GM11168 (cell line): ENCODE data around the gene LCE3B.
"Not testable (repeated sequence)": the region's sequence is repeated elsewhere in the genome, so short reads cannot be mapped to it uniquely, and the experiment has no call there.

Source experiments
- in situ Hi-C: fragments of 300-500 bp; cut with MboI; formaldehyde crosslinking; loops from one replicate; pipeline ENCODE4 v1.12.0; 2022; ENCODE audit warnings: low sequenced_read_pairs; ENCODE audit not compliant: unreplicated experiment

The LCE3B gene

DNA sequence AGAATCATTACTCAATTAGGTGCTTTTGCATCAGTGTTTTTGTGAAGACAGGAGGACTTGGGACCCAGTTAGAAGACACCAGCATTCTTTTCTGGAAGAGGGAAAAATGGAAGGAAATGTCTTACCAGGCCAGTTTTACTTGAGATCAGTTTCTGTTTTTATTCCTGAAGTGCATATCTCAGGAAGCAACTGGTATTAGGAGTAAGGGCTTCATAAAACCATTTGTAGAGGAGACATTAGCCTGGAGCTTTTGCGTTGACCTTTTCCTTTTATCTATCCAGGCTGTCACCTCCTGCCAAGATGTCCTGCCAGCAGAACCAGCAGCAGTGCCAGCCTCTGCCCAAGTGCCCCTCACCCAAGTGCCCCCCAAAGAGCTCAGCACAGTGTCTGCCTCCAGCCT, at the start of gene LCE3B:
Gene LCE3B, plus strand, starts transcription at position 301 of the 400 bp plus-strand sequence. Its CDS starts 0 bp downstream, at position 301.
- in situ Hi-C loops: no loop called here

DNA sequence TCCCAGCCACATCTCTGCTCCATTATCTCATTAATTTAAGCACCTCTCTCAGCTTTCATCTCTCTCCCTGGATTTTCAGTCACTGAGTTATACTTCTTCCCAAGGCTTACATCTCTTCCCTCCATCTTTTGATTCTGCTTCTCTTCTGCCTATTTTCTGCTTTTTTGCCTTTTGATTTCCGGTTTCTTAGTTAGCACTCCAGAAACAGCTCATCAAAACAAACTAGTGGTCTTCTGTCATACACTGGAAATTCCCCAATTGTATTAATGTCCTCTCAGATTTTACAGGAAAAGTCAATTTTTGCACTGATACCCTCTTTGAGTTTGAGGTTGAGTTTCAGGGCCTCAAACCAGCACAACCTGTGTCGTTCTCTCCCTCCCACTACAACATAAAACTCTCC, 48.5 kb upstream of the LCE3B start:
- in situ Hi-C loops: no loop called here

DNA sequence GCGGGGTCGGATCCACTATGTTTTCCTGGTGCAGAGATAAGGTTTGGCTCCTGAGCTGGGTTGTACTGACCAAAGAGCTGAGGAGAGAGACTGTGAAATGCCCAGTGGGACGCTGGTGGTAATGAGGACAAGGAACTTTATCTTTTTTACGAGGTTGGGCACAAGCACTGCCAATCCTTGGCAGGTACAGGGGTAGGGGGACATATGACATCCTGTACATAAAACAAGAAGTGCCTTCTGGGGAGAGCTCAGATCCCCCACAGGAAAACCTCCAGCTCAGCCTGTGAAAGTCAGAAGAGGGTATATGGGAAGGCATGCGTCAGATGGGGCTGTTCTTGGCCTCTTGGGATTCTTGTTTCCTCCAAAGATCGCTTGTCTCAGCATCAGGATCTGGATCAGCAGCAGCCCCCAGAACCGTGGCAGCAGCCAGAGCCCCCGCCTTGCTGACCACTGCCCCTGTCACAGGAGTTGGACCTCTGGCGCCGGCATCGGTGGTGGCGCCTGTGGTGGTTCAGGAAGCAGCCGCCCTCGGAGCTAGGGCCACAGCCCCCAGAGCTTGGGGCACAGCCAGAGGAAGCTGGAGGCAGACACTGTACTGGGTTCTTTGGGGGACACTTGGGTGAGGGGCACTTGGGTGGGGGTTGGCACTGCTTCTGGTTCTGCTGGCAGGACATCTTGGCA, 47.9 kb upstream of the LCE3B start:
- in situ Hi-C loops: no loop called here

GRCh38 chr1:152566681-152567080, 46.9 kb upstream of the LCE3B start, which contains the start of gene LCE3E:
Gene LCE3E (minus strand): TSS chr1:152566780. CDS start chr1:152566208, 572 bp downstream.
- in situ Hi-C loops: no loop called here

DNA sequence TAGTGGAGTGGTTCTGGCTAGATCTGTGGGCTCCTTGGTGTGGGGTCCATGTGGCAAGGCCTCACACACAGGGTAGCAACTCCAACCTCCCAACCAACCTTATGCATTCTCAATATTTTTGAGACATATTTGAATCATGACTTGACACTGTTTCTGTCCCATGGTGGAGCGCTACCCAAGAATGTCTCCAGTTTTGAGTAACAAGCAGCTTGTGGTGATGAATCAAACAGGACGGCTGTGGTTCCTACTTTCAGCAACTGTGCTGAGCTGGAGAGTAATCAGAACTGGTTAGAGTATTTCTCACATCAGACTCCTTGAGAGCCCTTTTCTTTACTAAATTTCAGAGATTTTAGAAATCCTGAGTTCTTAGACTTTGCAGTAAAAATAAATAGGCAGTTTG, 36.4 kb upstream of the LCE3B start:
- in situ Hi-C loops: no loop called here

GRCh38 chr1:152579526-152579925, 34.1 kb upstream of the LCE3B start:
- in situ Hi-C loops: not testable (repeated sequence)

DNA sequence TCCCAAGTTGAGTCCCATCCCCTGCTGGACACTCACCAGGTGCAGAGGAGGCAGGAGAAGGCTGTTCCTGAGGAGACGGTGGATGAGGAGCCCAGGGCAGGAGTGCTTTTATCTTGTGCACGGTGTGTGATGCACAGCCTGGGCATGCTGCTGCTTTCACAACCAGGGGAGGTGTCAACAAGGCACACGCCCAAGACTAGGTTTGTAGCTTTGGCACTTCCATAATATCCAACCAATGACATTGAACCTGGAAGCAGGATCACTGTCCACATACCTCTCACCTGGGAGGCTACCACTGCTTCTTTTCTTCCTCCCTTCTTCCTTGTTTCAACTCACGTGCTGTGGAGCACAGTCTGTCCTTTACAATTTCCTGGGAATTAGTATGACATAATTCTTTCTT, 33.2 kb upstream of the LCE3B start, which contains the start of gene LCE3D:
Gene LCE3D, minus strand, starts transcription at position 84 of the 400 bp plus-strand sequence. CDS start 580 bp downstream, outside the sequence.
- in situ Hi-C loops: no loop called here

DNA sequence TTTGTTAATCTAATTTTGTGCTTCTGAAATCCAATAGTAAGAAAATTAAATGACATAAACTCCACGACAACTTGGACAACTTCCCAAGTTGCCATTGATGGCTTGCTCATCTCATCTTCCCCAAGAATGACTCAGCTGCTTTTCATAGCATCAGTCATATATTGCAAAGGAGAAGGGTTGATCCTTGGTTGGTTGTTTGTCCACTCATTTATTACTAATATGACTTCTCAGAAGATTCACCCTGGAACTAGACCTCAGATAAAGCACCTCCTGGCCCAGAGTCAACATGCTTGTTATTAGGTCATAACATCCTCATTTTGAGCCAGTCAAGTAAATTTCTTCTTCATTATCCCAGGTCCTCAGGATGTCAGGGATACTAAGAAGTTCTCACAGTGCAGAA, 31.0 kb upstream of the LCE3B start:
- in situ Hi-C loops: no loop called here

GRCh38 chr1:152585586-152585985, 28.0 kb upstream of the LCE3B start:
- in situ Hi-C loops: no loop called here

DNA sequence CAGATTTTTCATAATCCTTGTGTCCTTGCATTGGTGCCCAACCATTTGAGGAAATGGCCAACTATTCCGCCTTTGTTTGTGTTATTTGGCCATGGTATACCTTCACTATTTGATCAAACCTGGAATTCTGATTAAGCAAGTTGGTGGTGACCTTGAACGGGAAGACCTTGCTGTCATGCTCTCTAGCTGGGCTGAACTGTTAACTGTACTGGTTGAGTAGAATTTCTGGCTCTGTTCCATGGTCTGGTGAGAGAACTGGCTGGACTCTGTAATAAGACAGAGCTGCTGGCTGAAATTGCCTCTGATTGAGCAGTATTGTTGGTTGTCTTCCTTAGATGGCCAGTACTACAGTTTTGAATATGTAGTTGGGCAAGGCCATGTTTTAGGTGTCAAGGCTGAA, 16.6 kb upstream of the LCE3B start:
- in situ Hi-C loops: no loop called here

- in situ Hi-C loops: no loop called here
Observed at GRCh38 chr1:152599934-152600333, 13.7 kb upstream of the LCE3B start, which contains the start of gene LCE3C. Gene LCE3C (plus strand): TSS chr1:152600234. CDS start chr1:152600732, 498 bp downstream.

GRCh38 chr1:152621993-152622392, 8.4 kb downstream of the LCE3B start:
- in situ Hi-C loops: no loop called here

DNA sequence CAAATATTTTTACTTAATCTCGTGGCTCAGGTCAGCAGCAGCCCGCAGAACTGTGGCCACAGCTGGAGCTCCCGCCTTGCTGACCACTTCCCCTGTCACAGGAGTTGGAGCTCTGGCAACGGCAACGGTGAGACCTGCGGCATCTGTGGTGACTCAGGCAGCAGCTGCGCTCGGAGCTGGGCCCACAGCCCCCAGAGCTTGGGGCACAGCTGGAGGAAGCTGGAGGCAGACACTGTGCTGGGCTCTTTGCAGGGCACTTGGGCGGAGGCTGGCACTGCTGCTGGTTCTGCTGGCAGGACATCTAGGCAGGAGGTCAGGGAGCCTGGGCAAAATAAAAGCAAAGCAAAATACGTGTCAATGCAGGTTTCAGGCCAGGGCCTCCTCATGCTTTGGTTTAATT, 9.2 kb downstream of the LCE3B start, which contains the start of gene LCE3A:
Gene LCE3A, minus strand, starts transcription at position 301 of the 400 bp plus-strand sequence. Its CDS starts 0 bp downstream, at position 301.
- in situ Hi-C loops: no loop called here

- in situ Hi-C loops: no loop called here
Observed at GRCh38 chr1:152623203-152623844, 9.7 kb downstream of the LCE3B start.

DNA sequence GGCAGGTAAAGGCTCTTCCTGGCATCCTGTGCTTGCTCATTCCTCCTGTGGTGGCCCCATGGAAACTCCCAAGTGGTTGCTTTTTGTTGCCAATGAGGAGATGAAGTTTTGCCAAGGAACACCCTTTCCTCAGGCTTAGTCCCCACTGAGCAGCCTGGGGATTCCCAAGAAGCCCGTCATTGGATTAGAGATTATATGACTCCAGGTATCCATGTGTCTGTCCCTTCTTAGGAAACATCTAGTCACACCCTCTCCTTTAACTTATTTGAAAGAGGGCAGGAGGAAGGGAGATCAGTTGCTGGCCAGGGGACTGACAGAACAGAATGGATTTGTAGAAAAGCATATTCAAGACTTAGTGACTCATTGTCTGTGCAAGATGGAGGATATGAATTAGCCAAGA, 13.1 kb downstream of the LCE3B start:
- in situ Hi-C loops: no loop called here

DNA sequence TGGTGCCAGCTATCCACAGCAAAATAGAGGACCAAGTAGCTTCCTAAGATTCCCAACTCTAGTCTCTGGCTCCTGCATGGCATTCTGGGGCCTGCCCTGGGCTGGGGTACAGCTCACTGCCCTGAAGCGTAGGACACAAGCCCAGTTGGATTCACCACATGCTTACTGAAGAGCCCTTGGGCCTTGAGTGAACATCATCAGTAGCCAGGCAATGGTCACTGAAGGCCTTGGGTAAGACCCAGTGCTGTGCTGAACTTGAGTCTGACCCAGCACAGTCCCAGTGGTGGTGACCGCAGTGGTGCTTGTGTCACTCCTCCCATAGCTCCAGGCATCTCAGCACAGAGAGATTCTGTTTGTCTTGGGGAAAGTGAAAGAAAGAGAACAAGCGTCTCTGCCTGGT, 17.0 kb downstream of the LCE3B start:
- in situ Hi-C loops: no loop called here

- in situ Hi-C loops: no loop called here
Observed at GRCh38 chr1:152640351-152640750, 26.7 kb downstream of the LCE3B start.

- in situ Hi-C loops: no loop called here
Observed at GRCh38 chr1:152643945-152644344, 30.3 kb downstream of the LCE3B start.

DNA sequence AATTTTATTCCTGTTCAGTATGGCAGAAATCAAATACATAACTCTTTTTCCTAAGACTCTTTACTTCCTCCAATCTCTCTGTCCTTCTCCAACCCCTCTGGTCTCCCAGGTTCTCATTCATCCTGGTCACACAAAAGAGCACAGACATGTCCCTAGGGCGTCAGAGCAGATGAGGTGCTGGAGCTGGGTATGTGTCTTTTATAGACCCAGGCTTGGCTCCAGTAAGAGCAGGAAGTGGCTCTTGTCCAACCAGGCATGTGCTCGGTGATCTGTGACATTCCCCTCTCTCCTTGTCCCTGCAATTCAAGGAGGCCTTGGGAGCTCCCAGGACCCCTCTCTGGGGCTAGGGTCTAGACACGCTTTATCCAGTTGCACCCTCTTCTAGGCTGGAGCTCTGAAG, 31.5 kb downstream of the LCE3B start:
- in situ Hi-C loops: no loop called here

DNA sequence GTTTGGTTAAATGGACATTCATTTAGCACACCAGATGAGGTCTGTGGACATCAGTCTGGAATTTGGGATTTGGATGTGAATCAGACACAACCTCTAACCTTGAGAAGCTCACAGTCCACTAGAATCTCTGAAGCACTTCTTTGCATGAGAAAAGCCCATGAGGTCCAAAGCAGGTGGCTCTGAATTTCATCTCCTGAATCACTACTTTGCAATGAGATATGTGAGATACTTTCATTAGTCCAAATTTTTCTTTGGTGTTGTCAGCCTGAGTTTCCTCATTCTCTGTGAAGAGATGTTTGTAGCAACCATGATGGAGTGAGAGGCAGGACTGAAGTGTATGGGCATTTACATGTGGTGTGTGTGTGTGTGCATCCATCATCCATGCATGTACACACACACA, 33.0 kb downstream of the LCE3B start:
- in situ Hi-C loops: no loop called here

- in situ Hi-C loops: no loop called here
Observed at GRCh38 chr1:152654110-152654509, 40.5 kb downstream of the LCE3B start.

DNA sequence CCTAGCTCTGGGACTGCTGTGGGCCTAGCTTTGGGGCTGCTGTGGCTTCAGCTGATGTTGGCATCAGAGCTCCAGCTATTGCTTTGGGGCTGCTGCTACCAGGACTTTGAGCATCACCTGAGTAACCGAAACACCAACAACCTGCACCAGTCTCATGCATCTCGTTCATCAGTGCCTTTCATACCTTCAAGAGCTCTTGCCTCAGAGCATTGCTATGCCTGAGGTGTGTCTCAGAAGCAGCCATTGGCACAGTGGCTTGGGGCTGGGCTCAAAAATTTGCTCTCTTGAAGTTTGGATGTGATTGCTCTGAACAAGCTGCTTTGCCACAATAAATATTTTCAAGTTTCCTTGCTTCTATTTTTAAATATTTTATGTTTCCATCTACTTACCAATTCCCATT, 42.8 kb downstream of the LCE3B start:
- in situ Hi-C loops: no loop called here
